HUES6 (cell line): ENCODE results near the gene CTNND2.

Source experiments
- H3K27ac ChIP-seq: 2 replicates; pipeline ENCODE4 v1.7.0; 2013; ENCODE audit warnings: low read depth, mild to moderate bottlenecking, low read length, inconsistent platforms
- H3K27me3 ChIP-seq: 2 replicates; pipeline ENCODE4 v1.6.1; 2013; ENCODE audit warnings: low read length; ENCODE audit not compliant: control insufficient read depth, insufficient read depth
- H3K36me3 ChIP-seq: 2 replicates; pipeline ENCODE4 v1.6.1; 2013; ENCODE audit warnings: low read length; ENCODE audit not compliant: control insufficient read depth, insufficient read depth
- H3K4me1 ChIP-seq: 2 replicates; pipeline ENCODE4 v1.6.1; 2013; ENCODE audit warnings: low read length; ENCODE audit not compliant: control insufficient read depth, insufficient read depth
- H3K4me3 ChIP-seq: 2 replicates; pipeline ENCODE4 v1.5.1; 2013; ENCODE audit warnings: low read depth, low read length
- H3K9ac ChIP-seq: one replicate; pipeline ENCODE4 v1.6.1; 2013; ENCODE audit warnings: mild to moderate bottlenecking, low read length
- H3K9me3 ChIP-seq: 2 replicates; pipeline ENCODE4 v1.6.1; 2013; ENCODE audit warnings: low read depth, low read length; ENCODE audit not compliant: control insufficient read depth, insufficient read depth

Gene CTNND2

DNA sequence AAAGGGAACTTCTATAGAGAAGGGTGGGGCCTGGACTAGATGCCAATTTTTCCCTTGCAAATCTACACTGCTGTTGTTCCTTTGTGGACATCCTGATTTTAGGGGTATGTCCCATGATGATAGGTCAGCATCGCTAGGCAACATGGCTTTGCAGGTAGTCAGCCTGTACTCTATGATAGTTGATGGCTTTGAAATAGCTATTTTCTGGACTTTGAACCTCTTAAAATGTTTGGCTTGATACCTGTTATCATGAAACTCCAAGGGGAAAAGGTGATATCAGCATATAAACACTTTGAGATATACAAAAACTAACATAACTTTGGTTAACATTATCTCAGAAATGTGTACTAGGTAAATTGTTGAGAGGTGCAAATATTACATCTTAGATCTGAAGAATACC lies 533.2 kb downstream of the CTNND2 start:
- Histone ChIP-seq H3K4me3 (no peak overlapping the region), H3K27me3 (no peaks in the 10 kb centered on the region), H3K9ac (no peak overlapping the region), H3K27ac (no peak overlapping the region), H3K4me1 (peaks cover 11% of the 10 kb centered on the region), H3K36me3 (no peaks in the 10 kb centered on the region), H3K9me3 (no peaks in the 10 kb centered on the region)

DNA sequence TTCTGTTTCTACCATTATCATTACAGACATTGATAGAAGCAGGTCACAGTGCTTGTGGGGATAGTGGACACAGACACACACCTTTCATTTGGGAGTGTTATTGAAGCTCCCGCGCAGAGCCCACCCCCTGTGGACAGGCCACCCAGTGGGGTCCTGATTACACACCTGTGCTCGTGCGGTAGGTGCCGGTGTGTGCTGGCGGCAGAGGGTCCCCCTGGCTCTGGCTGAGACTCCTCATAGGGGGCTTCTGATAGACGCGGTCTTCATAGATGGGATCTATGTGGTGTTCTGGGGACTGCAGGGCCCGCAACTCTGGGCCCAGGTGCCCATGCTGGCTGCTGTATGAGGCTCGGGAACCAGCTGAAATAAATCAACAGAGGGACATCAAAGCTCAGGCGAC lies 539.7 kb downstream of the CTNND2 start:
- Histone ChIP-seq H3K9me3 (no peaks in the 10 kb centered on the region), H3K4me1 (no peaks in the 10 kb centered on the region), H3K27ac (no peak overlapping the region), H3K4me3 (no peak overlapping the region), H3K27me3 (no peaks in the 10 kb centered on the region), H3K36me3 (no peaks in the 10 kb centered on the region), H3K9ac (no peak overlapping the region)

DNA sequence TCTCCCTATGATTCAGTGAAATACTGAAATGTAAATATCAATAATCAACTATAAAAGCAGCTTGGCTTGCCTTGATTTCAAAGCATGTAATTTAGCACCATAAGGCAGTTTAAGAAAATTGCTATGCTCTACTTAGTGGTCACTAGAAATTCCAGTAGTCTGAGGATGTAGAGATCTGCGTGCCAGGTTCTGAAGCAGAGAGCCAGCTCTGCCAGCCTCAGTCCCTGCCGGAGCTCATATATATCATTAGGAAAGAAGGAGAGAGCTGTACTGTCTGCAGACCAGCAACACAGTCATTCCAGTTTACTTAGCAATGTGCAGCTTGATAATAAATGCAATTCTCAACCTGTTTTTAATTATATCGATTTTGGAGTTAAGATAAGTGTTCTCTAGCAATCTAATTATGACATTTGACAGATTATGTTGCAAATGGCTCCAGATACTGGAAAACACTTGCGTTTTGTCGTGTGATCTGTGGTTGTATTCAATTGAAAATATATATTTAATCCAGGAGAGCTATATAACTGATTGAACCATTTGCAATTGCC lies 540.5 kb downstream of the CTNND2 start:
- Histone ChIP-seq H3K4me1 (no peaks in the 10 kb centered on the region), H3K4me3 (no peak overlapping the region), H3K9me3 (no peaks in the 10 kb centered on the region), H3K36me3 (no peaks in the 10 kb centered on the region), H3K9ac (no peak overlapping the region), H3K27ac (no peak overlapping the region), H3K27me3 (no peaks in the 10 kb centered on the region)

DNA sequence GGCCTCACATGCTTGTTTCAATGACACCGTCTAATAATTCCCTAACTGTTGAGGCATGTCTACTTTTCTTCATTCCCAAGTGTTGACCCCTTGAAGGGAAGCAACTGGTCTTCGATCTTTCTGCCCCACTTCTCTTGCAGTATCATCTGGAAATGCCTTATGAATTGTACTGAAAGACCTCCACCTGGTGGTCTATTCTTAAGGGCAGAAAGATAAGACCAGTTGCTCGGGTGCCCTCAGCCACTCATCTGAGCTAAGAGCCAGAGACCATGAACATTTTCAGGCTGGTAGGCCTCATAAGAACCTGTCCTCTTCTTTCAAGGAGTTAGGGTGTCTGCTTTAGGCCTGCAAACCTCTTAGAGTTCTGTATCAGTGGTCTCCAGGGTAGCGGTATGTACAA lies 542.5 kb downstream of the CTNND2 start:
- Histone ChIP-seq H3K9me3 (no peaks in the 10 kb centered on the region), H3K27ac (no peak overlapping the region), H3K27me3 (no peaks in the 10 kb centered on the region), H3K9ac (no peak overlapping the region), H3K4me3 (no peak overlapping the region), H3K36me3 (no peaks in the 10 kb centered on the region), H3K4me1 (no peaks in the 10 kb centered on the region)

DNA sequence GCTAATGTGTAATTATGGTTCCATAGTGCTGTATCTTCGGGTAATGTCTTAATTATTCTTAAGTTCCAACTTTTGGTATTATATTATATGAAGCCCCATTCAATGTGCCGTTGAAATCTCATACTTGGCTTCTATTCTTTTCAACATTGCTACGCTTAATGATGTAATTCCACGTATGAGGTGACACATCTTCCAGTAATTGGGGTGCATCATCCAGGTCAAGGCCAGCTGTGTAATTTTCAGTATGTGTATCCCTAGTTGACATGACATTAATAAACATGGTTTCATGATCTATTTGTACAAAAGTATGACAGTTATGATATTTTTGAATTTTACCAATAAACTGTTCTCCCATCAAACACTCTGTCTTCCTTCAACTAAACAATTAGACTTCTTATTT lies 546.3 kb downstream of the CTNND2 start:
- no peak overlapping the region for H3K27ac ChIP-seq
- H3K27me3 ChIP-seq: no peaks in the 10 kb centered on the region
- H3K36me3 ChIP-seq: no peaks in the 10 kb centered on the region
- no peaks in the 10 kb centered on the region for H3K4me1 ChIP-seq
- H3K9ac ChIP-seq: no peak overlapping the region
- no peaks in the 10 kb centered on the region for H3K9me3 ChIP-seq
- no peak overlapping the region for H3K4me3 ChIP-seq

DNA sequence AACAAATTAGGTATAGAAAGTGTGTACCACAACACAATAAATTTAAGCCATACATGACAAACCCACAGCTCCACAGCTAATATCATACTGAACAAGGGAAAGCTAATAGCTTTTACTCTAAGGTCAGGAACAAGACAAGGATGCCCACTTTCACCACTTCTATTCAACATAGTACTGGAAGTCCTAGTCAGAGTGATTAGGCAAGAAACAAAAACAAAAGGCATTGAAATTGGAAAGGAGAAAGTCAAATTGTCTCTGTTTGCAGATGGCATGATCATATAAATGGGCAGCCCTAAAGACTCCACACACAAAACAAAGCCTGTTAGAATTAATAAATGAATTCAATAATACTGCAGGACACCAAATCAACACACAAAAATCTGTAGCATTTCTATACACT lies 548.8 kb downstream of the CTNND2 start:
- Histone ChIP-seq H3K27ac (no peak overlapping the region), H3K4me1 (no peaks in the 10 kb centered on the region), H3K4me3 (no peak overlapping the region), H3K9me3 (no peaks in the 10 kb centered on the region), H3K27me3 (no peaks in the 10 kb centered on the region), H3K36me3 (no peaks in the 10 kb centered on the region), H3K9ac (no peak overlapping the region)

DNA sequence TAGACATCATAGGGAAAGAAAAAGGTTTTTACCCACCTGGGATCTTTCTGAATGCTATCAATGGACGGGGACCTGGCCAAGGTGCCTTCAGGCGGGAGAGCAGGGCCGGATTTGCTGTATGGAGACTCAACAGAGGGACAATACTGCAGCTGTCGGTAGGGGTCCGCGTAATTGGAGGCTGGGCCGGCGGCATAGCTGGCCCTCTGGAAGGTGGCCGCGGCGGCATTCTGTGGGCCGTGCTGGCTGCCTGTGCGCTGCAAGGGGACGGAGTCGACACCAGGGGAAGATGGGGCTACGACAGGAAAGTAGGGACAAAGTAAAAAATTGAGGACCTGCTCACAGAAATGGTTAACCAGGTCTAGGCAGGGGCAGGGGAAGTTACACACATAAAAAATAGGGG lies 557.9 kb downstream of the CTNND2 start:
- H3K9ac ChIP-seq: no peak overlapping the region
- H3K27ac ChIP-seq: no peak overlapping the region
- H3K36me3 ChIP-seq: no peaks in the 10 kb centered on the region
- H3K4me3 ChIP-seq: no peak overlapping the region
- no peaks in the 10 kb centered on the region for H3K9me3 ChIP-seq
- H3K4me1 ChIP-seq: no peaks in the 10 kb centered on the region
- no peaks in the 10 kb centered on the region for H3K27me3 ChIP-seq

DNA sequence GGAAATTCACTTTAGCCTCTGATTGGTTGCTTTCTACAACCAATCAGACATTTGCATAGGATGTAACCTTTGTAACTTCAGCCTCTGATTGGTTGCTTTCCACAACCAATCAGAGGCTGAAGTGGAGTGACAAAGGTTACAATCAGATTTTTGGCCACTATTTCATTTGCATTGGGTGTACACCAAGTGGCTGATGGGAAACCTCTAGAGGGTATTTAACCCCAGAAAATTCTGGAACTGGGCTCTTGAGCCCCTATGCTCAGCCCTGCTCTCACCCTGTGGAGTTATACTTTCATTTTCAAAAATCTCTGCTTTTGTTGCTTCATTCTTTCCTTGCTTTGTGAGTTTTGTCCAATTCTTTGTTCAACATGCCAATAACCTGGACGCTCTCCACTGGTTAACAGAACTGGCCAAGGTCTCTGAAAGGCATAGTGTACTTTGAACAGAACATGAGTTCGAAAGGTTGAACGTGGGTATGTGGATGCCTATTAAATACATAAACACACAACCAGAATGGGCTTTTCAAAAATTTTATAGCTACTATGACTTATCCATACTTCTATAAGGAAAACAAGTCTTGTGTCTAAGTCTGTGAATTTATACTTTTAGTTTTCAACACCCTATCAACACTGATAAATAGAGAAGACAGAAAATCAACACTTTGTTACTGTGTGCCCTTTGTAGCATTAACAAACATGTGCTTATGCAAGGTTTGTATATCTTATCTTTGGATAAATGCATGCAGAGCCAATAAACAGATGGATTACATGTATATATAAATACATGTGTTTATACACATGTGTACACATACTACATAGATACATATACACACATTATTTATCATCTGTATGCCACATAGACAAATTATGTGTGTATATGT lies 568.1 kb downstream of the CTNND2 start:
- no peaks in the 10 kb centered on the region for H3K4me1 ChIP-seq
- H3K27ac ChIP-seq: no peak overlapping the region
- no peak overlapping the region for H3K4me3 ChIP-seq
- no peaks in the 10 kb centered on the region for H3K36me3 ChIP-seq
- no peaks in the 10 kb centered on the region for H3K27me3 ChIP-seq
- H3K9me3 ChIP-seq: no peaks in the 10 kb centered on the region
- no peak overlapping the region for H3K9ac ChIP-seq

DNA sequence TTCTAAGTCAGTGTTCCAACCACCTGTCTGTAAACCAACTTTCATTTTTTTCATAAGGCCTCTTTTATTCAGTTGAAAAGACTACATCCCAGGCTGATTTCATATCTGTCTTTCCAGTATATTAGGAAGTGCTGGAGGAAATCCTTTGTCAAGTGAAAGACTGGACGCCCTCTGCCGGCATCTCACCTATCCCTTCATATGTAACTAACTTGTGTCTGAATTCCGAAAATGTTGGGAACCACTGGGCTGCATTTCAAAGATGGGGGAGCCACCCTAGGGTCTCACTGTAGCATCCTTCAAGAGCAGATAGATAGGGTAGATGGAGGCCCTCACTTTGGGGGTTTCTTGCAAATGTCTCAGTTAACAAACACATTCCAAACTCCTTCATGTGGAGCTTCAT lies 569.8 kb downstream of the CTNND2 start:
- H3K9me3 ChIP-seq: no peaks in the 10 kb centered on the region
- no peak overlapping the region for H3K27ac ChIP-seq
- H3K4me3 ChIP-seq: no peak overlapping the region
- H3K4me1 ChIP-seq: no peaks in the 10 kb centered on the region
- H3K27me3 ChIP-seq: no peaks in the 10 kb centered on the region
- no peaks in the 10 kb centered on the region for H3K36me3 ChIP-seq
- no peak overlapping the region for H3K9ac ChIP-seq

DNA sequence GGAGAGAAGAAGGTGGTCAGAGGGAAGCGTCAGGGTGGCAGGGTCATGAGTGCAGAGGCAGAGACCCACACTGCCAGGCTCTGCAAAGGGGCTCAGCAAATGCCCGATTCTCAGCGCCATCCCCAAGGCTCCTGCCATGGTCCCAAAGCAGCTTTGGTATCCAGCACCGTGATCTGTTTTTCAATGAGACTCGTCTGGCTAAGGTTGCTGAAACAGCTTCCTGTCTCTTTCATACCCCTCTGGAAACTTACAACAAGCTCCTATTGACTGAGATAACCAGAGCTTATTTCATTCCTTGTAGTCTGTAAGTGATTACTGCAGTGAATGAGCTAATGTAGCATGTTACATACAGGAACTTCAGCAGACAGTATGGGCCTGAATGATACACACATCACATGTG lies 574.6 kb downstream of the CTNND2 start:
- H3K27me3 ChIP-seq: no peaks in the 10 kb centered on the region
- no peaks in the 10 kb centered on the region for H3K9me3 ChIP-seq
- no peak overlapping the region for H3K4me3 ChIP-seq
- H3K36me3 ChIP-seq: no peaks in the 10 kb centered on the region
- no peaks in the 10 kb centered on the region for H3K4me1 ChIP-seq
- H3K27ac ChIP-seq: no peak overlapping the region
- H3K9ac ChIP-seq: no peak overlapping the region

DNA sequence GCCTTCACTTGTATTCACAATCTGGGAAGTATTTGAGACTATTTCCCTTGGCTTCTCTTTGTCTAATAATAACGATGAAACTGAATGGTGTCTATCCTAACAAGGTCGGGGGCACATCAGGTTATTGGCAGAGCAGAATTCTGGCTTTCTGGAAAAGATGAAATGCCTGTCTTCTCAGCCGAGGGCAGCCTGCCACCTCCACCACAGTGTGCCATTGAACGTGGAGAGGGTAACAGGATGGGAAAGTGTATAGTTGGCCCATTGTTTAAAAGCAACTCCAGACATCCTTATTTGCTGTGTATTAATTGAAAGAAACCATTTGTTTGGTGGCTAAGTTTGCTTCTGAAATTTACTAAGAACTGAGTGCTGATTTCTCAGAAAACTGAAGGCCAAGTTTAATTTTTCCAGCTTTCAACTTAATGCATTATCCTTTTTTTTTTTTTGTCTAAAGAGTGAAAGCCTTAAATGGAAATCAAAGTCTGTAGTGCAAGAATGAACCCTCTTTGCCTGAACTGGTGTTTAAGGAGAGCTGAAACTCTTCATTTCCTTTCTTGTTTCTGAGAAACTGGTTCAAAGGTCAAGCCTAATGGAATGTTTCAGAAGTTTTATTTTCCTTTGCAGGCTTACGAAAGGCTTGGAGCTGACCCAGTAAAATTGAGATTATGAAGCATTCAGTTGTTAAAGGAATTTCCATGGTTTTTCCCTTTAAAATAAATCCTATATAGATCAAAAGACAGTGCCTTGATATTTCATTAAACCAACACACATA lies 579.5 kb downstream of the CTNND2 start:
- Histone ChIP-seq H3K9ac (no peak overlapping the region), H3K4me1 (no peaks in the 10 kb centered on the region), H3K36me3 (no peaks in the 10 kb centered on the region), H3K9me3 (no peaks in the 10 kb centered on the region), H3K27me3 (no peaks in the 10 kb centered on the region), H3K4me3 (no peak overlapping the region), H3K27ac (no peak overlapping the region)
